Measurements from ENCODE around the gene ALG11.
"Not testable (repeated sequence)": the region's sequence is repeated elsewhere in the genome, so short reads cannot be mapped to it uniquely, and the experiment has no call there.

The ALG11 gene

DNA sequence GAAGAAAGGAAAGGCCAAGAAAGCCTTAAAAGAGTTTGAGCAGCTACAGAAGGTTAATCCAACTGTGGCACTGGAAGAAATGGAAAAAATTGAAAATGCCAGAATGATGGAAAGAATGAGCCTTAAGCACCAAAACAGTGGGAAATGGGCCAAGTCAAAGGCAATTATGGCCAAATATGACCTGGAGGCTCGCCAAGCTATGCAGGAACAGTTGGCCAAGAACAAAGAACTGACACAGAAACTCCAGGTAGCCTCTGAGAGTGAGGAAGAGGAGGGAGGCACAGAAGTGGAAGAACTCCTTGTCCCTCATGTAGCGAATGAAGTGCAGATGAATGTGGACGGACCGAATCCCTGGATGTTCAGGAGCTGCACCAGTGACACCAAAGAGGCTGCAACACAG is 17.4 kb downstream of the ALG11 start:
- no peak for DNase-seq (ENCODE audit: low read depth)

DNA sequence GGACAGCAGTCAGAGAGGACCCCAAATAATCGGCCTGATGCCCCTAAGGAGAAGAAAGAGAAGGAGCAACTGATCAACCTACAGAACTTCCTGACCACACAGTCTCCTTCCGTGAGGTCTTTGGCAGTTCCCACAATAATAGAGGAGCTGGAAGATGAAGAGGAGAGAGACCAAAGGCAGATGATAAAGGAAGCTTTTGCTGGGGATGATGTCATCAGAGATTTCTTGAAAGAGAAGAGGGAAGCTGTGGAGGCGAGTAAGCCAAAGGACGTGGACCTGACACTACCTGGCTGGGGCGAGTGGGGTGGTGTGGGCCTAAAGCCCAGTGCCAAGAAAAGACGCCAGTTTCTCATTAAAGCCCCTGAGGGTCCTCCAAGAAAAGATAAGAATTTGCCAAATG is 18.2 kb downstream of the ALG11 start:
- DNase-seq (ENCODE audit: low read depth), result not testable (repeated sequence)

DNA sequence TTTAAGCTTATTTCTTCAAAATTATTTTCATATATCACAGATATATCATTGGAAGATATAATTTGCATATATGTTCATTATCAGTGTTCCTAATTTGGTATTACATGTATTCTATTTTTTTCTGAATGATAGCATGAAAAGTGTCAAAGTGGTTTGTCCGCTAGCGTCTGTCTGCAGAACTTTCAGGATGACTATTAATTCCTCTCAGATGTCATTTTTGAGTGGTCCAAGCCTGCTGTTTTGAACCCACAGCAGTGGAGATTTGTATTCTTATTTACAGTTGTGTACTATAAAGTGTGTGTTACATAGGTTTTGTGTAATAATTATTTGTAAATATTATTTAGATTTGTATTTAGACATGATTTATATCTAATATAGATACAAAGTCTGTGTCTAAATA is 20.8 kb downstream of the ALG11 start:
- DNase-seq (ENCODE audit: low read depth), result no peak

DNA sequence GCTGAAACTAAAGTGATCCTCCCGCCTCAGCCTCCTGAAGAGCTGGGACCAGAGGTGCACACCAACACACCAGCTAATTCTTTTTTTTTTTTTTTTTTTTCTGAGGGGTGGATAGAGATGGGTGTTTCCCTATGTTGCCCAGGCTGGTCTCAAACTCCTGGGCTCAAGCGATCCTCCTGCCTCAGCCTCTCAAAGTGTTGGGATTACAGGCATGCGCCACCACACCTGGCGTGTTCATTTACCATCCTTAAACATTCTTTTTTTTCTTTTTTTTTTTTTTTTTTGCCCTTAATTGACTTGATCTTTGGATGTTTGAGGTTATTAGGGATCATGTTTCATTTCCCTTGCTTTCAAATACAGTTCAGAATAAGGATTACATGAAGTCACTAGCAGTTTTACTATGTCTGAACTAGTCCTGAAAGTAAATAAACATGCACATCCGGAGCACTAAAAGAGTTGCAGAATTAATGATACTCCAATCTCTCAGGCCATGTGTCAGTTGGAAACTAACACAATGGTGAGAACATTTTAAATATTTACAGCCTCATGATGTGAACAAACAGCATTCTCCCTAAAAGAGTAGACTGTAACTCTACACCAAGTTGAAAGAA is 22.5 kb downstream of the ALG11 start:
- no peak for DNase-seq (ENCODE audit: low read depth)

DNA sequence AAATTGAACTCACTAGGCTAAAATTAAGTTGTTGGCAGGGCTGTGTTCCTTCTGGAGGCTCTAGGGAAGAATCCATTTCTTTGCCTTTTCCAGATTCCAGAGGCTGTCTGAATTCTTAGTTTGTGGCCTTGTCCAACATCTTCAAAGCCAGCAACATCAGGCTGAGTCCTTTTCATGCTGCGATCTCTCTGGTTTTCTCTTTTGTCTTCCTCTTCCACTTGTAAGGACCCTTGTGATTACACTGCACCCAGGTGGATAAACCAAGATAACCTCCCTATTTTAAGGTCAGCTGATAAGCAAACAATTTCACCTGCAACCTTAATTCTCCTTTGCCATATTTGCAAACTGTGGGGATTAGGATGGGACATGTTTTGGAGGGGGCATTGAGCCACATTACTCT is 23.8 kb downstream of the ALG11 start:
- no peak for DNase-seq (ENCODE audit: low read depth)

DNA sequence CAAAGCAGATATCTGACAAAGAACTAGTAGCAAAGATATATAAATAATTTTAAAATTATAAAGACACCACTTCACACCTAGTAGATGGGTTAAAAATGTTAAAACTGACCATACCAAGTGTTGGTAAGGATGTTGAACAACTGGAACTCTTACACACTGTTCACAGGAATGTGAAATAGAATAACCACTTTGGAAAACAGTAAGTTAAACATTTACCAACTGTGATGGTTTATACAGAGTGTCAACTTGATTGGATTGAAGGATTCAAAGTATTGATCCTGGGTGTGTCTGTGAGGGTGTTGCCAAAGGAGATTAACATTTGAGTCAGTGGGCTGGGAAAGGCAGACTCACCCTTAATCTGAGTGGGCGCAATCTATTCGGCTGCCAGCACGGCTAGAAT is 31.5 kb downstream of the ALG11 start:
- no peak for DNase-seq (ENCODE audit: low read depth)

DNA sequence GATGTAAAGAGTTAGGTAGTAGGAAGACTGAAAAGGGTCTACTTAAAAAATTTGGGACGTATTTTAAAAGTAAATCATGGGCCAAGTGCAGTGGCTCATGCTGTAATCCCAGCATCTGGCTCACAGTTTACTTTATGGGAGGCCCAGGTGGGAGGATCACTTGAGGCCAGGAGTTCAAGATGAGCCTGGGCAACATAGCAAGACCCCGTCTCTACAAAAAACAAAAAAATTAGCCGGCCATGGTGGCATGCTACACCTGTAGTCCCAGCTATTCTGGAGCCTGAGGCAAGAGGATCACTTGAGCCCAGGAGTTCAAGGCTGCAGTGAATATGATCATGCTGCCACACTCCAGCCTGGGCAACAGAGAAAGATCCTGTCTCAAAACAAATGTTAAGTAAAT is 35.3 kb downstream of the ALG11 start:
- DNase-seq (ENCODE audit: low read depth), result no peak

DNA sequence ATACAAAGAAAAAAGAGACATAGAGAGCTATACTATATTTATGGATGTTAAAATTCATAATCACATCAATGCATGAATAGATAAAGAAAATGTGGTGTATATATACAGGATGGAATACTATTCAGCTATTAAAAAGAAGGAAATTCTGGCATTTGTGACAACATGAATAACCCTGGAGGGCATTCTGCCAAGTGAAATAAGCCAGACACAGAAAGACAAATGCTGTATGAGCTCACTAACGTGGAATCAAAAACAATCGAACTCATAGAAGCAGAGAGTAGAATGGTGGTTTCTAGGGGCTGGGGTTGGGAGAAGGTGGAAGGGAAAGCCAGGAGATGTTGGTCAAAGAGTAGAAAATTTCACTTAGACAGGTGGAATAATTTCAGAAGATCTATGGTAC is 36.3 kb downstream of the ALG11 start:
- no peak for DNase-seq (ENCODE audit: low read depth)

DNA sequence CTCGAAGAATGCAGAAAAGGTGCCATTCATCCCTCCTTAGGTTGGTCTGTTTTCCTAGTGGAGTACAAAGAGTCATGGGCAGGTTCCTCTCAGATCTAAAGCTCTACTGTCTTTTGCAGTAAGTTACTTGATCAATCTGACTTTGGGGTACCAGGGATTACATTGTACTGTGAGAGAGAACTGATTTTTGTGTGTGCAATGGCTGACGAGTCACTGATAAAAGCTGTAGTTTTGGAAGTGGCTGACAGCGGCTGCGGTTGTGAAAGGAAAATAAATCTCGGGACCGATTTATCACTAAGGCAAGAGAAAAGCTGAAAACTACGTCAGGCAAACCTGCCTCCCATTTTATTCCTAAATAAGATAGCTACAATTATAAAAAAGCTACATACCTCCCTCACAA is 39.2 kb downstream of the ALG11 start:
- no peak for DNase-seq (ENCODE audit: low read depth)

DNA sequence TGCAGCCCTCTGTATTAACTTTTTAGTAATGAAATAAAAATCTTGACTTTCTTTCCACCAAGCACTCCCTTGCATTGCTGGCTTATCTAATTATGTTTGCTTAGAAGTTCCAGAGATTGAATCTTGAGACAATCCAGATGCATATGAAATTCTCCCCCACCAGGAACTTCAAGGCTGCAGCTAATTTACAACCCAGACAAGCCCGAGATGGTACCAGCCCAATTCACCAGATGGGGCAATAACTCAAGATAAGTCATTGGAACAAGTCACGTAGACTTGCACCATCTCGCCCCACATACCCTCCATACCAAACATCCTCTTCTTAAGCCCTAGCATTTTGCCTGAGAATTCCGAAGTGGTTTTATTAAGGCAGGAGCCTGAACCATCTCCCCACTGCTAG is 41.3 kb downstream of the ALG11 start:
- no peak for DNase-seq (ENCODE audit: low read depth)

DNA sequence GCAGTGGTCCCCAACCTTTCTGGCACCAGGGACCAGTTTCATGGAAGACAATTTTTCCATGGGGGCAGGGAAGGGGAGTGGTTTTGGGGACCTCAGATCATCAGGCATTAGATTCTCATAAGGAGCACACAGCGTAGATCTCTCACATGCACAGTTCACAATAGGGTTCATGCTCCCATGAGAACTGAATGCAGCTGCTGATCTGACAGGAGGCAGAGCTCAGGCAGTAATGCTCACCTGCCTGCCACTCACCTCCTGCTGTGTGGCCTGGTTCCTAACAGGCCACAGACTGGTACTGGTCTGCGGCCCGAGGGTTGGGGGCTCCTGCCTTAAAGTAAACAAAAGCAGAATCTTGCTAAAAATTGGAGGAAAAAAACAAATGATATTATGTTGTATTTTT is 48.9 kb downstream of the ALG11 start:
- DNase-seq (ENCODE audit: low read depth), result not testable (repeated sequence)

DNA sequence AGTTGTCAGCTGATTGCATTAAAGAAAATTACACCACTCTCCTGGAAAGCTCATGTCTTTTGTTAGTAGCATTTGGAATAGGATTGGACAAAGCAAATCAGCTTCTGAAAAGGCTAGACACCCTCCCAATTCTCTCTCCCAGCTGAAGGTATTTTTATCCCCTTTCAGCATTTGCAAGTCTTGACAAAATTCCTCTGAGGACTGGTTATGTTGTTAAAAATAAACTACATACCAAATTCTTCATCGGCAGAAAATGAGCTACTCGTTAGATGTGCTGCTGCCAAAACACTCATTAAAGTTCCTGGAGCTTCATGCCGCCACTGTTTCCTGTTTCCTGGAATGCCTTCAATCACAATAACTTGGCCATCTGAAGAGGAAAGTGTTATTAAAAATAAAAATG is 49.4 kb downstream of the ALG11 start:
- DNase-seq (ENCODE audit: low read depth), result no peak

DNA sequence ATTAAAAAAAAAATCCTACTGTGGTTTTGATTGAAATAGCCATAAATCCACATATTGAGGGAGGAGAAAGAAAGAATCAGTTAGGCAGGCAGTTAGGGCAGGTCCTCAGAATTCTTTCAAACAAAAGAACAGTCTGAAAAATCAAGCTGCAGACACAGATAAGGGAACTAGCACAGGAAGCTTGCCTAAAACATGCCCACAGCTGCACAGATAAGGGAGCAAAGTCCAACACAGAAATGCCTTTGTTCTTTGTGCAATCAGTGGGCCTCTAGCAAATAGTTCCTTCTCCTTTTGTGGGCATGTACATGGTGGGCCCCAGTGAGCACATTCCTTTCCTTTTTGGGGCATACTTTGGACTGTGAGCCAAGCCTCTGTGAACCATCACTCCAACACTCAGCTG is 55.0 kb downstream of the ALG11 start:
- DNase-seq (ENCODE audit: low read depth), result no peak

DNA sequence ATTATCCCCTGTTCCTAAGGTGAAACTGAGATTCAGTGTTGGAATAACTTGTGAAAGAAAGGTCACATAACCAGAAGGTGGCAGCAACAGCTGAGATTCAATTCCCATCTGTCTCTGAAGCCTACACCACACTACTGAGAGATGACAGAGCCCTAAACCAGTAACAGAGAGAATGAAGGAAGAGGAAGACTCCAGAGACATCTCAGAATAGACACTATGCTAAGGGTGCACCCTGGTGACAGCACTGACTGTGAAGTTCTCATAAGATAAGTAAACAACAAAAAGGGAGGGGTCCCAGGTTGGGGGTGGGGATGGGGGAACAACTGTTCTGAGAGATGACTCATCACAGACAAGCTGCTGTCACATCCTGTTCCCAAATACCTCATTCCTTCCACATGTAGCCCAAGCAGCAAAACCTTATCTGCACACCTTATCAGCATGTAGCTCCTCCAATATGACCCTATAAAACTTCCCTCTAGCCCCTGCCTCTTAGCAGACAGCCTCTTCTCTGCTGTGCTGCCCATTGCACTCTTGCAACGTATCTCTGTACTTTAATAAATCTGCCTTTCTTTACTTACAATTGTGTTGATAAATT is 58.8 kb downstream of the ALG11 start:
- peak; percentile 5 for DNase-seq (ENCODE audit: low read depth)
